GM18505 (cell line): ENCODE data around the gene ELL3.
"Not testable (repeated sequence)": the region's sequence is repeated elsewhere in the genome, so short reads cannot be mapped to it uniquely, and the experiment has no call there.

Experiments
- ATAC-seq: cut with Tn5 transposase; IDR thresholded peaks from one replicate; pipeline ENCODE4 v1.9.1; 2021; ENCODE audit not compliant: unreplicated experiment
- POLR2A ChIP-seq: IDR thresholded peaks from 4 replicates; pipeline ENCODE4 v1.6.1; 2011; ENCODE audit warnings: borderline replicate concordance; ENCODE audit not compliant: insufficient read depth, insufficient read length; ENCODE audit errors: extremely low read depth

The ELL3 gene

GRCh38 chr15:43776718-43777266 lies at the start of gene ELL3:
Gene ELL3 (minus strand): TSS chr15:43776966. CDS start chr15:43776901, 65 bp downstream.
- TF ChIP-seq POLR2A, result peak; percentile 38
- ATAC-seq, result peak; percentile 44

GRCh38 chr15:43826029-43826507 lies 49.3 kb upstream of the ELL3 start:
- no peak for ATAC-seq
- no peak for TF ChIP-seq POLR2A

GRCh38 chr15:43825305-43825704 lies 48.5 kb upstream of the ELL3 start:
- not testable (repeated sequence) for ATAC-seq

- TF ChIP-seq POLR2A, result peak; percentile 93
- ATAC-seq, result peak; percentile 62
Observed at GRCh38 chr15:43824302-43825246, 47.8 kb upstream of the ELL3 start, which contains the start of gene MFAP1. Gene MFAP1 (minus strand): TSS chr15:43824690. CDS start chr15:43824569, 121 bp downstream.

GRCh38 chr15:43821505-43821904 lies 44.7 kb upstream of the ELL3 start:
- TF ChIP-seq POLR2A, result no peak
- no peak for ATAC-seq

- ATAC-seq, result not testable (repeated sequence)
Observed at GRCh38 chr15:43815064-43815463, 38.3 kb upstream of the ELL3 start.

GRCh38 chr15:43808960-43809678 lies 32.4 kb upstream of the ELL3 start:
- TF ChIP-seq POLR2A, result no peak
- peak; percentile 72 for ATAC-seq

- no peak for ATAC-seq
- TF ChIP-seq POLR2A, result no peak
Observed at GRCh38 chr15:43808435-43808950, 31.7 kb upstream of the ELL3 start.

GRCh38 chr15:43802676-43803075 lies 25.9 kb upstream of the ELL3 start:
- not testable (repeated sequence) for ATAC-seq

- peak; percentile 79 for ATAC-seq
- peak; percentile 89 for TF ChIP-seq POLR2A
Observed at GRCh38 chr15:43800286-43801141, 23.7 kb upstream of the ELL3 start, which contains the start of gene HYPK. Gene HYPK (plus strand): TSS chr15:43800599. CDS start chr15:43800623, 24 bp downstream.

GRCh38 chr15:43799945-43800285 lies 23.1 kb upstream of the ELL3 start, which contains the start of gene SERINC4:
Gene SERINC4 (minus strand): TSS chr15:43800220. CDS start chr15:43799986, 234 bp downstream.
- ATAC-seq, result no peak
- no peak for TF ChIP-seq POLR2A

GRCh38 chr15:43799209-43799944 lies 22.6 kb upstream of the ELL3 start:
- TF ChIP-seq POLR2A, result no peak
- no peak for ATAC-seq
